ENCODE measurements around the gene IL4I1. TPM values are rescaled to one million over a fixed set of nuclear protein-coding genes. Genes with fewer than 3 reads are reported as not detected.

Gene IL4I1
- total RNA-seq, 1 donor from 2014 or later, result not detected

DNA sequence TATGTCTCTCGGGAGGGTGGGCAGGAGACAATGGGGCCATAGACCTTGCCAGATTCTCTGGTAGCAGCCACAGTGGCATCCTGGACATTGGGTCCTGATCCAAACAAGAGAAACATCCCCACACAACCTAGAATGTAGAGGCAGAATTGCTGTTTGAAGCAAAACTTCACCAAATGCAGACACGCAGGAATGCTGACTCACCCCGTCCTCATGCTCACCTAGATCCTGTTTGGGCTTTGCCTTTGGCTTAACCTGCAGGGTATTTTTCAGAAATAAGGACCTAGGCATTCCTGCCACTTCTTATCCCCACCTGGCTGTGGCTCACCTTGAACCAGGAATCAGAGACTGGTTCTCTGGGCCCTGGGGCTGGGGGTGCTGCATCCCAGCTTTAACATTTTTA is 11.9 kb downstream of the IL4I1 start:
- H3K4me3 ChIP-seq, result no peak overlapping the region
- H3K4me1 ChIP-seq, result peaks cover 3% of the 10 kb centered on the region
- H3K27me3 ChIP-seq, result no peaks in the 10 kb centered on the region
- no peak for DNase-seq (ENCODE audit: extremely low spot score in 2 of 2)
- H3K36me3 ChIP-seq, result peaks cover 4 to 54% of the 10 kb centered on the region in 2 donors
- no peaks in the 10 kb centered on the region for H3K9me3 ChIP-seq
- H3K27ac ChIP-seq, result no peak overlapping the region
- no peak for TF ChIP-seq POLR2A (IDR thresholded peaks at IDR 0.05)
- TF ChIP-seq CTCF (IDR thresholded peaks at IDR 0.05), result no peak
- no peak for TF ChIP-seq POLR2AphosphoS5 (IDR thresholded peaks at IDR 0.05; ENCODE audit: insufficient read depth in 1 of 2, low read depth in 1 of 2)
- intact Hi-C loops (cut with DNase I), result no loop called here

DNA sequence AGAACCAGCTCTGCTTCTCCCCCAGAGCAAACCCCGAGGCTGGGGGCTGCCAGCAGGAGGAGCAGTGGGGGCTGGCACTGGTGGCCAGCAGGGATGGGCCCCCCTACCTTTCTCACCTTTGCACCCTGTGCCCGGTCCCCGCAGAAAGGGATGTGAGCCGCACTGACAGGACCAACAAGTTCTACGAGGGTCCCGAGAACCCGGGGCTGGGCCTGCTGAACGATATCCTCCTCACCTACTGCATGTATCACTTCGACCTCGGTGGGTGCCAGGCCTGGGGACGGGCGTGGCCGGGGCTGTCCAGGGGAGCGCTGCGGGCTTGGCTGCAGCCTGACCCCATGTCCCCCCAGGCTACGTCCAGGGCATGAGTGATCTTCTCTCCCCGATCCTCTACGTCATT is 12.6 kb downstream of the IL4I1 start:
- no peak for DNase-seq (ENCODE audit: extremely low spot score in 2 of 2)
- no peak overlapping the region for H3K4me3 ChIP-seq
- peaks cover 4 to 57% of the 10 kb centered on the region in 2 donors for H3K36me3 ChIP-seq
- TF ChIP-seq CTCF (IDR thresholded peaks at IDR 0.05) (no peak), POLR2AphosphoS5 (IDR thresholded peaks at IDR 0.05; ENCODE audit: insufficient read depth in 1 of 2, low read depth in 1 of 2) (no peak), POLR2A (IDR thresholded peaks at IDR 0.05) (no peak)
- H3K27me3 ChIP-seq, result no peaks in the 10 kb centered on the region
- intact Hi-C loops (cut with DNase I), result no loop called here
- H3K4me1 ChIP-seq, result peaks cover 3% of the 10 kb centered on the region
- H3K27ac ChIP-seq, result no peak overlapping the region
- H3K9me3 ChIP-seq, result no peaks in the 10 kb centered on the region

GRCh38 chr19:49883094-49883493 is 13.6 kb downstream of the IL4I1 start:
- no peak overlapping the region for H3K27ac ChIP-seq
- no peak overlapping the region for H3K4me3 ChIP-seq
- H3K4me1 ChIP-seq, result peaks cover 13% of the 10 kb centered on the region
- H3K27me3 ChIP-seq, result no peaks in the 10 kb centered on the region
- no peak for DNase-seq (ENCODE audit: extremely low spot score in 2 of 2)
- TF ChIP-seq POLR2AphosphoS5 (IDR thresholded peaks at IDR 0.05; ENCODE audit: insufficient read depth in 1 of 2, low read depth in 1 of 2) (no peak), POLR2A (IDR thresholded peaks at IDR 0.05) (no peak), CTCF (IDR thresholded peaks at IDR 0.05) (no peak)
- intact Hi-C loops (cut with DNase I), result no loop called here
- peaks cover 4 to 57% of the 10 kb centered on the region in 2 donors for H3K36me3 ChIP-seq
- no peaks in the 10 kb centered on the region for H3K9me3 ChIP-seq

DNA sequence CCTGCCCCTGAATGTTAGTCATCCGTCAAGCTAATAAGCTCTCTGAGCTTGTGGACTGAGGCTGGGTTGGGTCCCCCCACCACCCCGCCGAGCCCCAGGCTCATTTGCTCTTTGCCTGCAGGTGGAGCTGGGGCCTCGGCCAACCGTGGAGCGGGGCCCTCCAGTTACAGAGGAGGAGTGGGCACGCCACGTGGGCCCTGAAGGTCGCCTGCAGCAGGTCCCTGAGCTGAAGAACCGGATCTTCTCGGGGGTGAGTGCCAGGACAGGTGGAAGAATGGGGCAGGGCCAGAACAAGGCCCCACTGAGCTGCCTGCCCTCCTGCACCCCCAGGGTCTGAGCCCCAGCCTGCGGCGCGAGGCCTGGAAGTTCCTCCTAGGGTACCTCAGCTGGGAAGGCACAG is 14.0 kb downstream of the IL4I1 start:
- TF ChIP-seq POLR2AphosphoS5 (IDR thresholded peaks at IDR 0.05; ENCODE audit: insufficient read depth in 1 of 2, low read depth in 1 of 2), result no peak
- no peak for TF ChIP-seq CTCF (IDR thresholded peaks at IDR 0.05)
- TF ChIP-seq POLR2A (IDR thresholded peaks at IDR 0.05), result no peak

DNA sequence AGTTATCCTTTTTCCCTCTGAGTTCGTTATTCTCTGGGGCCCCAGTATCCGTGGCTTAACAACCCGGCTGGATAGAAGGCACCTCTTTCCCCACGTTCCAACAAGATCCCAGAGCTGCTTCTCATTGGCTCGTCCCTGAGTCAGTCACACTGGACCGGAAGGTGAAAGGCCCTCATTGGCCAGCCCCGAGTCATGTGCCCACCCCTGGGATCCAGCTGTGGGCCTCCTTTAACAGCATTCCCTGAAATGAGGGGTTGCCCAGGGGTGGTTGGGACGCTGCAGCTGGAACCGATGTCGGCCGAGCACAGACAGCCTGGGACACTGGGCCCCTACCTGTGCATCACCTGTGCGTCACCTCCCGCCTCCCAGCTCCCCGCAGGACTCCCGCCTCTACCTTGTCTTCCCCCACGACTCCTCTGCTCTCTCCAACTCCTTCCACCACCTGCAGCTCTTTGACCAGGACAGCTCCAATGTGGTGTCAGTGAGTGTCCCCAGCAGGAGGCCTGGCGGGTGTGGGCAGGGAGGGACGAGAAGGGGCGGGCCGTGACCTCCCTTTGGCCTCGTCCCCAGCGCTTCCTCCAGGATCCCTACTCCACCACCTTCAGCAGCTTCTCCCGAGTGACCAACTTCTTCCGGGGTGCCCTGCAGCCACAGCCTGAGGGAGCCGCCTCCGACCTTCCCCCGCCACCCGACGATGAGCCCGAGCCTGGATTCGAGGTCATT is 14.9 kb downstream of the IL4I1 start:
- intact Hi-C loops (cut with DNase I), result no loop called here
- Histone ChIP-seq H3K36me3 (peaks cover 4 to 57% of the 10 kb centered on the region in 2 donors), H3K27me3 (no peaks in the 10 kb centered on the region), H3K9me3 (no peaks in the 10 kb centered on the region), H3K27ac (no peak overlapping the region), H3K4me3 (no peak overlapping the region), H3K4me1 (peaks cover 13% of the 10 kb centered on the region)
- no peak for DNase-seq (ENCODE audit: extremely low spot score in 2 of 2)
- no peak for TF ChIP-seq POLR2A (IDR thresholded peaks at IDR 0.05)
- TF ChIP-seq CTCF (IDR thresholded peaks at IDR 0.05), result no peak
- no peak for TF ChIP-seq POLR2AphosphoS5 (IDR thresholded peaks at IDR 0.05; ENCODE audit: insufficient read depth in 1 of 2, low read depth in 1 of 2)

More for the DNA sequence above, 14.0 kb downstream of the IL4I1 start:
- intact Hi-C loops (cut with DNase I), result no loop called here
- DNase-seq (ENCODE audit: extremely low spot score in 2 of 2), result no peak
- Histone ChIP-seq H3K4me1 (peaks cover 13% of the 10 kb centered on the region), H3K9me3 (no peaks in the 10 kb centered on the region), H3K36me3 (peaks cover 4 to 57% of the 10 kb centered on the region in 2 donors), H3K27me3 (no peaks in the 10 kb centered on the region), H3K27ac (no peak overlapping the region), H3K4me3 (no peak overlapping the region)
